GM10266 (cell line): ENCODE data around the gene EGFLAM.

ENCODE experiments used
- DNase-seq: peaks from one replicate; pipeline ENCODE4 v3.0.0; 2012; ENCODE audit errors: extremely low spot score
- CTCF ChIP-seq: IDR thresholded peaks from 2 replicates; pipeline ENCODE4 v1.5.1; 2012; ENCODE audit warnings: mild to moderate bottlenecking, low read depth; ENCODE audit not compliant: control insufficient read depth, insufficient read depth; ENCODE audit errors: missing control alignments

EGFLAM gene

GRCh38 chr5:38400365-38400764 is 142.0 kb downstream of the EGFLAM start:
- TF ChIP-seq CTCF = no peak
- no peak for DNase-seq

GRCh38 chr5:38401145-38401544 is 142.8 kb downstream of the EGFLAM start:
- no peak for TF ChIP-seq CTCF
- DNase-seq = no peak

GRCh38 chr5:38403406-38403805 is 145.0 kb downstream of the EGFLAM start:
- no peak for DNase-seq

GRCh38 chr5:38403877-38404635 is 145.7 kb downstream of the EGFLAM start:
- DNase-seq = no peak
- no peak for TF ChIP-seq CTCF

More at GRCh38 chr5:38403406-38403805, 145.0 kb downstream of the EGFLAM start:
- no peak for TF ChIP-seq CTCF

GRCh38 chr5:38404667-38405276 is 146.4 kb downstream of the EGFLAM start:
- DNase-seq = no peak
- TF ChIP-seq CTCF = no peak

- no peak for DNase-seq
- no peak for TF ChIP-seq CTCF
Observed at GRCh38 chr5:38408446-38409198, 150.3 kb downstream of the EGFLAM start.
